Spleen (tissue), 11 donors: ENCODE results near the gene RTCA. TPM values are rescaled to one million over a fixed set of nuclear protein-coding genes. Genes with fewer than 3 reads are reported as not detected.

Experiments used
- DNase-seq: peaks from one replicate; pipeline ENCODE4 v3.0.0-alpha.2; 2020
- H3K27ac ChIP-seq, 8 donors: fragments of 200-600 bp; sonication (generic) in 7 of 8; 1 replicate in 4 of 8; 2 replicates in 4 of 8; pipeline versions ENCODE4 v1.5.0 to v1.8.0; 2016 to 2021; ENCODE audit warnings: inconsistent platforms in 4 of 8, mild to moderate bottlenecking in 4 of 8, moderate library complexity in 1 of 8
- H3K27me3 ChIP-seq, 7 donors: fragments of 200-600 bp; sonication (generic) in 6 of 7; replicated peaks in 1 of 7; 1 replicate in 4 of 7; 2 replicates in 3 of 7; pipeline versions ENCODE4 v1.5.0 to v1.8.0; 2016 to 2021; ENCODE audit warnings: inconsistent platforms in 3 of 7, mild to moderate bottlenecking in 1 of 7
- H3K36me3 ChIP-seq, 6 donors: fragments of 200-600 bp; sonication (generic) in 5 of 6; 1 replicate in 4 of 6; 2 replicates in 2 of 6; pipeline versions ENCODE4 v1.5.0 to v1.8.0; 2016 to 2021; ENCODE audit warnings: inconsistent platforms in 2 of 6
- H3K4me1 ChIP-seq, 6 donors: fragments of 200-600 bp; sonication (generic) in 5 of 6; 1 replicate in 3 of 6; 2 replicates in 3 of 6; pipeline versions ENCODE4 v1.5.0 to v1.8.0; 2016 to 2021; ENCODE audit warnings: inconsistent platforms in 3 of 6
- H3K4me3 ChIP-seq, 8 donors: fragments of 200-600 bp; sonication (generic) in 7 of 8; 1 replicate in 4 of 8; 2 replicates in 4 of 8; pipeline versions ENCODE4 v1.5.0 to v1.8.0; 2016 to 2021; ENCODE audit warnings: inconsistent platforms in 4 of 8, mild to moderate bottlenecking in 4 of 8, moderate library complexity in 2 of 8
- H3K9me3 ChIP-seq, 8 donors: fragments of 200-600 bp; sonication (generic) in 7 of 8; 1 replicate in 4 of 8; 2 replicates in 4 of 8; pipeline versions ENCODE4 v1.5.0 to v1.8.0; 2016 to 2021; ENCODE audit warnings: inconsistent platforms in 4 of 8
- CTCF ChIP-seq, 11 experiments: fragments of 200-600 bp in 7 of 11; fragments of 450-650 bp in 4 of 11; sonication (generic) in 4 of 11; IDR thresholded peaks in 8 of 11; conservative IDR thresholded peaks in 3 of 11; 1 replicate in 7 of 11; 2 replicates in 4 of 11; pipeline versions ENCODE4 v1.4.0 to v1.8.0; 2016 to 2021; ENCODE audit warnings: antibody characterized with exemption in 11 of 11, inconsistent platforms in 4 of 11, mild to moderate bottlenecking in 1 of 11
- POLR2A ChIP-seq, 3 donors: fragments of 450-650 bp; IDR thresholded peaks; one replicate each; pipeline ENCODE4 v1.5.1; 2017; ENCODE audit warnings: antibody characterized with exemption in 3 of 3, mild to moderate bottlenecking in 1 of 3
- POLR2AphosphoS5 ChIP-seq, 3 donors: sonication (generic); formaldehyde crosslinking; IDR thresholded peaks; one replicate each; pipeline ENCODE4 v1.5.1; 2017; ENCODE audit warnings: antibody characterized with exemption in 3 of 3
- WGBS, 5 donors: extraction: QIAGEN DNeasy Blood & Tissue Kit in 3 of 5; methylation state at CpG; one replicate each; pipeline versions ENCODE4 v1.1.5 to v1.1.7; 2013 to 2018; 5-methylcytosine and 5-hydroxymethylcytosine counted together
- intact Hi-C: fragments of 100-400 bp; cut with DNase I; formaldehyde crosslinking; loops from one replicate; pipeline ENCODE4 v1.15.0; 2023; ENCODE audit warnings: low total_unique reads
- polyA plus RNA-seq, 3 donors: library from polyadenylated mRNA; stranded (reverse); fragments of 200-250 nt; gene quantifications; one replicate each; pipeline ENCODE4 v1.2.1, GENCODE V29; 2013
- total RNA-seq, 7 donors: library from RNA; depleted of rRNA in 3 of 7; stranded (reverse); fragments of >200 nt in 3 of 7; fragmentation: NEBNext Ultra II Directional in 4 of 7; extraction: Animal tissue kit (Norgen Biotek cat#: 25700) in 4 of 7; gene quantifications; one replicate each; pipeline versions ENCODE4 v1.1.0 to v1.2.1, GENCODE V29; 2016 to 2021
- donor health status: healthy with polysubstance abuse.
- donor health status: DM: no; HTN: no; CAD: no; lungs with moderate emphysema.
- donor health status: DM: no; HTN: no; CAD: no.
- donor health status: Bipolar disorder and iron deficiency.
- donor health status: healthy.
- donor health status: DM: no; HTN: no; CAD: no.
- donor health status: DM: yes; HTN: yes; CAD: no.

Gene RTCA
- total and polyA plus RNA-seq, 10 donors, result 19.7 to 42.6 (median 30.0) TPM

DNA sequence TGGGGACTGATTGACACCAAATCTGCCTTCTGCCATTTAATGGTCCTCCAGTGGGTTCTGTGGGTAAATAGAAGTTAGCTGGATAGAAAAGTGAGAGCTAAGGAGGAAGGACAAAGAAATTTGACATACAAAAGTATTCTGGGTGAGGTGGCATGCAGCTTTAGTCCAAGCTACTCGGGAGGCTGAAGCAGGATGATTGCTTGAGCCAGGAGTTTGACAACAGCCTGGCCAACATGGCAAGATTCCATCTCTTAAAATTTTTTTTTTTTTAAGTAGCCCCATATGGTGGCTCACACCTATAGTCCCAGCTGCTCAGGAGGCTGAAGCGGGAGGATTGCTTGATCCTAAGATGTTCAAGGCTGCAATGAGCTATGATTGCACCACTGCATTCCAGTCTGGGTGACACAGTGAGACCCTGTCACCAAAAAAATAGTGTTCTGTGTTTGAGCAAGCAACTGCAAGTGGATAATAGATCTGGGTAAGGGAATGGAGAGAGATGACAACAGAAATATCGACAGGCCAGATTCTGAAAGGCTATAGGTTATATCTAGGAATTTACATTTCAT is 13.4 kb downstream of the RTCA start:
- intact Hi-C loops, result loop anchor here (10.0 kb wide), 1 partner anchor 145 kb away; the partner anchor contains the start of genes SASS6 and TRMT13
- WGBS, 5 donors, result 95 to 98% (median 98%) methylated on average over 3 of the region's 3 CpGs
- H3K36me3 ChIP-seq, result peaks cover 0 to 100% (median 79%) of the 10 kb centered on the region in 6 donors
- DNase-seq, result no peak
- no peak overlapping the region for H3K4me3 ChIP-seq
- peaks cover 0 to 13% (median 0%) of the 10 kb centered on the region in 6 donors for H3K4me1 ChIP-seq
- H3K27ac ChIP-seq, result no peak overlapping the region
- no peak for TF ChIP-seq CTCF (IDR thresholded peaks at IDR 0.05 in 8 of 11, conservative IDR thresholded peaks at IDR 0.05 in 3 of 11)
- no peaks in the 10 kb centered on the region for H3K27me3 ChIP-seq
- no peaks in the 10 kb centered on the region for H3K9me3 ChIP-seq

GRCh38 chr1:100279954-100280682 is 14.1 kb downstream of the RTCA start:
- H3K4me1 ChIP-seq, result peaks cover 0 to 13% (median 0%) of the 10 kb centered on the region in 6 donors
- no peak overlapping the region for H3K4me3 ChIP-seq
- intact Hi-C loops, result loop anchor here (10.0 kb wide), 1 partner anchor 145 kb away; the partner anchor contains the start of genes SASS6 and TRMT13
- H3K36me3 ChIP-seq, result peaks cover 0 to 100% (median 79%) of the 10 kb centered on the region in 6 donors
- H3K9me3 ChIP-seq, result no peaks in the 10 kb centered on the region
- H3K27me3 ChIP-seq, result no peaks in the 10 kb centered on the region
- no peak for DNase-seq
- TF ChIP-seq POLR2AphosphoS5 (IDR thresholded peaks at IDR 0.05), result no peak
- no peak for TF ChIP-seq CTCF (IDR thresholded peaks at IDR 0.05 in 8 of 11, conservative IDR thresholded peaks at IDR 0.05 in 3 of 11)
- no peak for TF ChIP-seq POLR2A (IDR thresholded peaks at IDR 0.05)
- 84 to 96% (median 93%) methylated on average over 2 of the region's 2 CpGs for WGBS, 5 donors
- H3K27ac ChIP-seq, result no peak overlapping the region

- DNase-seq, result no peak
- Histone ChIP-seq H3K36me3 (peaks cover 0 to 100% (median 70%) of the 10 kb centered on the region in 6 donors), H3K9me3 (no peaks in the 10 kb centered on the region), H3K27me3 (no peaks in the 10 kb centered on the region), H3K4me3 (no peak overlapping the region), H3K27ac (no peak overlapping the region), H3K4me1 (peaks cover 0 to 8% (median 0%) of the 10 kb centered on the region in 6 donors)
- WGBS, 5 donors, result 97 to 99% (median 98%) methylated on average over 5 of the region's 5 CpGs
- intact Hi-C loops, result no loop called here
- no peak for TF ChIP-seq POLR2A (IDR thresholded peaks at IDR 0.05)
- TF ChIP-seq CTCF (IDR thresholded peaks at IDR 0.05 in 8 of 11, conservative IDR thresholded peaks at IDR 0.05 in 3 of 11), result no peak
- TF ChIP-seq POLR2AphosphoS5 (IDR thresholded peaks at IDR 0.05), result no peak
Measured at GRCh38 chr1:100284591-100284990, 18.6 kb downstream of the RTCA start.

GRCh38 chr1:100287162-100287561 is 21.1 kb downstream of the RTCA start:
- intact Hi-C loops, result no loop called here

More at GRCh38 chr1:100287162-100287561, 21.1 kb downstream of the RTCA start:
- Histone ChIP-seq H3K27me3 (no peaks in the 10 kb centered on the region), H3K9me3 (no peaks in the 10 kb centered on the region), H3K4me3 (no peak overlapping the region), H3K4me1 (peaks cover 0 to 4% (median 0%) of the 10 kb centered on the region in 6 donors), H3K27ac (no peak overlapping the region), H3K36me3 (peaks cover 0 to 100% (median 78%) of the 10 kb centered on the region in 6 donors)
- DNase-seq, result no peak
- TF ChIP-seq POLR2AphosphoS5 (IDR thresholded peaks at IDR 0.05), result no peak
- no peak for TF ChIP-seq CTCF (IDR thresholded peaks at IDR 0.05 in 8 of 11, conservative IDR thresholded peaks at IDR 0.05 in 3 of 11)
- TF ChIP-seq POLR2A (IDR thresholded peaks at IDR 0.05), result no peak
- 96 to 100% (median 99%) methylated on average over 3 of the region's 3 CpGs for WGBS, 5 donors
